Activated T-cell treated with anti-CD3 and anti-CD28 coated beads, Interleukin-2, amount 50 U/mL, for 48 hours (primary cell): ENCODE results near the gene PIP5KL1.

ENCODE experiments used
- DNase-seq, 2 experiments: peaks; one replicate each; pipeline ENCODE4 v3.0.0-alpha.2; 2020

PIP5KL1 gene, protein sequence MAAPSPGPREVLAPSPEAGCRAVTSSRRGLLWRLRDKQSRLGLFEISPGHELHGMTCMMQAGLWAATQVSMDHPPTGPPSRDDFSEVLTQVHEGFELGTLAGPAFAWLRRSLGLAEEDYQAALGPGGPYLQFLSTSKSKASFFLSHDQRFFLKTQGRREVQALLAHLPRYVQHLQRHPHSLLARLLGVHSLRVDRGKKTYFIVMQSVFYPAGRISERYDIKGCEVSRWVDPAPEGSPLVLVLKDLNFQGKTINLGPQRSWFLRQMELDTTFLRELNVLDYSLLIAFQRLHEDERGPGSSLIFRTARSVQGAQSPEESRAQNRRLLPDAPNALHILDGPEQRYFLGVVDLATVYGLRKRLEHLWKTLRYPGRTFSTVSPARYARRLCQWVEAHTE

DNA sequence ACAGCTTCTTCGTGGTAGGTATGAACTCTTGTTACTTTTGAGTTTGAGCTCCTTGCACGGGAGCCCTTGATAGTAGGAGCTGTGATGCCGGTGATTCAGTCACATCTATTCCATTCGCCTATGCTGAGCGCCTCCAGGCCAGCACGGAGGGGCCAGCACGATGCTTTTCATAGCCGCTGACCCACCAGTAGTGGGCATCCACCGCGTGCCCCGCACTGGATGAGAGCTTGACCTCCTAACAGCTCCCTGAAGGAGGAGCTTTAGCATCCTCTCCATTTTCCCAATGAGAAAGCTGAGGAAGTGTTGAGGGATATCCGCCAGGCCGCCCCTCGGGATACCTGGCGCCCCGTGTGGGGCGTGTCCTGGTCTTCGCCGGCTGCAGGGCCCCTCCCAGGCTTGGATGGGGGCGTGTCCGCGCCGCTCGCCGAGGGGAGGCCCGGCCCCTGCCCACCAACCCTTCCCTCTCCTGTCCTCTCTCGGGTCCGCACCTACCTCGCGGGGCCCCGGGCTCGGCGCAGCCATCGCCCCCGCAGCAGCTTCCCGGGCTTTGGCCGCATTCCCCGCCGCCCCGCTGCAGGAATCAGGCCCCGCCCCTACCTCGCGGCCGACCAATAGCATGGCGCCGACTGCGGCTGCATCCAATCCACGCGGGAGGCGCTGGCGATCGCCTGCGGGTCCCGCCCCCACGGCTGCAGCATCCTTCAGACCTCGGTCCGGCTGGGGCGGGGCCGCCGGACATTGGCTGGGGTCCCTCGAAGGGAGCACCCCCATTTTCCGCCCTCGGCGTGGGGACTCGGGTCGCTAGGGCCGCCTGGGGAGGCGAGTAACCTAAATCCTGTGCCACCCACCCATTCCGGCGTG is at the start of gene PIP5KL1:
TSS of gene PIP5KL1 (minus strand) at position 547 of the 861 bp plus-strand sequence. CDS start at position 522, 25 bp downstream.
- DNase-seq, result peak; percentile 82 to 86

DNA sequence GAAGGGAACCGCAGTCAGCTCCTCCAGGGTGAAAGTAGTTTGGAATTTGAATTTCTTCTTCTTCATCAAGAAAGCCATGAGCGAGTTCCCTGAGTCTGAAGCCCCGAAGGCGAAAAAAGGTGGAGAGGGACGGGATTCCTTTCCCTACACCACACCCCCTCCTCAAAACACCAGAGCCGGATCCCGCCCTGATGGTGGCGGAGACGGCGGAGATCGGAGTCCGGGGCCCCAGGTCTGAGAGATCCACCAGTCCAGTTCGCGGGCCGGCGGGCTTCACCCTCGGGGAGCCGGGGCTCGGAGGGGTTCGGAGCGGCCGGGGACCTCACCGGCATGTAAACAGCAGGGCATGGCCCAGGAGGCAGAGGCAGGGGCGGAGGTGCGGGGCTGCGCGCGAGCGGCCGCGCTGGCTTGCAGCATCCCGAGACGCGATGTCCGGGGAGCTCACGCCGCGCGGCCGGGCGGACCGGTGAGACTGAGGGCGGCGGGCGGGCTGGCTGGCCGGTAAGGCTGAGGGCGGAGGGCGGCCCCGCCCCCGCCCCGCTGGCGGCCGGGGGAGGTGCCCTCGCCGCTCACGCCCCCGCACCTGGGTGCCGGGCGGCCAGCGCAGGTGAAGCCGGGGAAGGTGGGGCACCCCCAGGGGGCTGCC is 49.6 kb upstream of the PIP5KL1 start:
- peak in 1 of 2 experiments; percentile 56 for DNase-seq

DNA sequence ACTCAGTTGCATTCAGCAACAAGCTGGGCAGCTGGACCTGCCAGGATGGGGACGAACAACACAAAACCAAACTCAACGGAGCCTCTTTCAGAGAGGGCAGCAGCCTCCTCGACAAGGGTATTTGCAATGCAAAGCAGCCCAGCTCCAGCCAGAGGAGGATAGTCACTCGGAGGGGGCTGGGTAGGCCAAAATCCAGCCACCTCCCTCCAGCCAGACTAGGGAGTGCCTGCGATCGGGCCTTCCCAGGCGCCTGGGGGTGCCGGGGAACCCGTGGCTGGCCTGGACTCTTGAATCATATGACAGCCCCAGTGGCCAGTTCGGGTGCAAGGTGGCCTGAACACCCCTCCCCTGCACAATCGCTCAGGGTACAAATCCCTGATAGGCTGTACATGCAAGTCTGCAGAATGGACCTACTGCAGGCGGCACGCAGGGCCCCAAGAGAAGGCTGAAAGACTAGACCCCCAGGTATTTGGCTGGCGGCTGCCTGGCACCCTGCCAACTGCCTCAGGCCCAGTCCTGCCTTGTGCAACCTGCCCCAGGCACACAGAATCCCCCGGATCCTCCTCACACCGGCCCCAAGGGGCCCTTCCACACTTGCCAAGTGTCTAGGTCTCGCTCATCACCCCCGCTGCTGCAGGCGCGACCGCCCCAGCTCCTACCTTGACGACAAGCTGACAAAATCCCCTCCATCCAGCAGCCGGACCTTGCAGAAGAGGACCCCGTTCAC is 48.9 kb upstream of the PIP5KL1 start:
- DNase-seq, result peak; percentile 61 to 68

DNA sequence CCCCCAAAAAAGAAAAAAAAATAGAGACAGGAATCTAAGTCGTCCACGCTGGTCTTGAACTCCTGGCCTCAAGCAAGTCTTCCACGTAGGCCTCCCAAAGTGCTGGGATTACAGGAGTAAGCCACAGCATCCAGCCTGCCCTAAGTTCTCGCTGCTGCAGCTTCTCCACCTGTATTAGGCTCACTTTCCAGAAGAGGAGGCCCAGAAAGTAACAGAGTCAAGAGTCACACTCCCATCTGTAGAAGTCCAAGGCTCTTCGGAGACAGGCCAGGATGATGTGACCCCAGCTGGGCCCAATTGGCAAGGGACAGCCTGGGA is 48.4 kb upstream of the PIP5KL1 start:
- DNase-seq, result no peak

DNA sequence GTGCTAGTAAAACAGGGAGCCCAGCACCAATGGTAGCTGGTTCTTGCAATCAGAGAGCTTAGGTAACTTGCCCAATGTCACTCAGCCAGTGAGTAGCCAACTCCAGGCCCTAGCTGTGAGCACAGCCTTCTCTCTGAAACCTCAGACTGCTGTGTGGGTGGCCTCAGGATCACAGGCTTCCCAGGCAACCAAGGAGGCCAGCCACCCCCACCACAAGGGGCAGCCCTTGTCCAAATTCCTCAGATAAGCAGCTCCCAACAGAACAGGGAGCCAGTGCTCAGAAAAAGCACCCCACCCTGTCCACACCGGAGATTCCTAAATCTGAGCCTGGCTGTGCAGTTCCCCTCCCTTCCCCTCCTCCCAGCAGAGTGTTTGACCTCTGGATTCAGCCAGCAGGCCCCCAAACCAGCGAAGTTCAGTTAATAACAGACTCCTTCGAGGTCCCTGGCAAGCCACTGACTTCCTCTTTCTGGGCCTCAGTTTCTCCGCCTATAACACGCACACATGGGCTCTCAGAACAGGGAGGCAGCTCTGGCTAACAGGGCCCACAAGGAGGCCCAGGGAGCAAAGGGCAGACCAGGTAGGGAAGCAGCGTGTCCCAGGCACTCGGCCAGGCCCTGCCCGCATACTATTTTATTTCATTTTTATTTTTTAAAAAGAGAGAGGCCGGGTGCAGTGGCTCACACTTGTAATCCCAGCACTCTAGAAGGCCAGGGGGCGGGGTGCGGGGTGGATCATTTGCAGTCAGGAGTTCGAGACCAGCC is 47.5 kb upstream of the PIP5KL1 start:
- DNase-seq, result peak; percentile 45 to 52

DNA sequence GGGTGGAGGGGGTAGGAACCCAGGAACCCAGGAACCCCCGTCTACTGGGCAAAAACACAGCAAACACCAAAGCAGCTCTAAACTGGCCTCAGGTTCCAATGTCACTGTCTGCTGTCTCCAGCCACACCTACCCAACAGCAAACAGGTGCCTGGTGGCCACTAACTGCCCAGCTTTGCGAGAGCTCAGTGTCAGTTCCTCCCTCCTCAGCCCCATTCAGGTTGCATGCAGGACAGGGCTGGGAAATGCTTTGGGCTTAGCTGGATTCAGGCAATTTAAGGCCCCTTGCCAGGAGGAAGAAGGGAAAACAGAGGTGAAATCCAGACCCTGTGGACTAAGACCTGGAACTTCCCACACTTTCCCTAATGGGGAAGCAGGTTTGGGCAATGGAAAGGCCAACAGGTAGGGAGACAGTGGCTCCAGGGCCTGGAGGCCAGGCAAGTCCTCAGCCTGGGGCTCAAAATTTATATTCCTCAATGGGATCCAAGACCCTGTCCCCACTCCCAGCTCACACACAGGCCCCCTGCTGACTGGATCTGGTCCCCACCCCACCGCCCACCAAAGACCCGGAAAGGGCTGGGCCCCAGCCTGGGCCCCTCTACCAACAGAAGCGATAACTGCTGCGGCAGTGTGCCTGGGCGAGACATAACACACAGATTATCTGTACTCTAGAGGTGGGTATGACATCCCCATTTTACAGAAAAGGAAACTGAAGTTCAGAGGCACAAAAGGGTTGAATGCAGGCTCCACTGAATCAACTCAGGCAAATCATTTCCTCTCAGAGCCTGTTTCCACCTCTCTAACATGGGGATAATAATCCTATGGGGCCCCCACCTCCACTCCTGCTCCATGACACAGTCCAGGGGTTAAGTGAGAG is 46.7 kb upstream of the PIP5KL1 start:
- DNase-seq, result peak; percentile 55 to 60

DNA sequence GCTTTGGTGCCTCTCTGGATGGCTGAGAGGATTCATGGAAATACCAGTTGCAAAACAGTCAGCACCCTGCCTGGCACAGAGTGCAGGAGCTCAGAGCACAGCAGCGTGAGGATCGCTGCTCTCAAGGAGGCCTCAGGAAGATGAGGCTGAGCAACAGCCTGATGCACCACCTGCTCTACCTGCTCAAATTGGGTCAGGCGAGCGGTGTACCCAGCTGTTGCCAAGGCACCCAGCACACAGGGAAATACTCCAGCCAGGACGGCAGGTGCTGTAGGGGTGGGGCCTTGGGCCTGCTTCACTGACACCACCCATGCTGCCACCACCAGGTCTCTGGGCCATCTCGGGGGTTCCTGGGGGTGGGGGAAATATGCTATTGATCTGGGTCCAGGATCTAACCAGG is 45.9 kb upstream of the PIP5KL1 start:
- DNase-seq, result peak in 1 of 2 experiments; percentile 36

DNA sequence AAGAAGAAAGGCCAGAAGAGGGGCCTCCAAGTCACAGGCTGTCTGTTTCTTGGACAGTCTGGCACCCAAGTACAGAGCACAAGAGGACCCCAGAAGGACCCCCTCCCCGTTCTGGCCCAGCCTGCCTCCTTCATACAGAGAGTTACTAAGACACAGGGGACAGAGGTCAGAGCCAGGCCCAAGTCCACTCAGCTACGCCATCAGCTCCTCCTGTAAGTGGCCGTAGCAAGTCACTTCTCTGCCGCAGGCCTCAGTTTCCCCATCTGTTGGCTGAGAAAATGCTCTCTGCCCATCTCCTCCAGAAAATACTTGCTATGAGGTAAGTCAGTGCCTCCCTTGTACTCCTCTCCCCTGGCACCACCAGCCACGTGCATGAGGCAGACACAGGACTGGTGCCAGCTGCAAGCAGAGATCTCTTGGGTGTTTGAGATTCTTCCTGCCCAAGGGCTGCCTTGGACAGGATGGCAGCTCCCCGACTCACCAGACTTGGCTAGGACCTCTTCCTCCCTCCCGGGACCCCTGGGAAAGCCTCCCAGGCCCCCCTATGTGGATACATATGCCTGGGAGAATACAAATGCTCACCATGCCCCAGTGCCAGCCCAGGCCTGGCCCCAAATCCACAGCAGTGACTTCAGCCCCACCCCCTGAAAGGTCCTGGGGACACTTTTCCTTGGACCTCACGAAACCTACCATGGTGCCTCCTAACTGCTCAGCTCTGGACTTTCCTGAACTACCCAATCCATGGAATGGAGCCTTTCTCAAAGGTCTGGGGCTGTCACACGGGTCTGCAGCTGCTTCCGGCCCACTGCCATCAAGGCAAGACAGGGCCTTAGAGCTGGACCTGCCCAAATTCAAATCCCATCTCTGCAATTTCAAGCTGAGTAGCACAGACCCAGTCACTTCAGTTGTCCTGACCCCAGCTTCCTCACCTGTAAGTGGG is 45.1 kb upstream of the PIP5KL1 start:
- peak in 1 of 2 experiments; percentile 32 for DNase-seq

DNA sequence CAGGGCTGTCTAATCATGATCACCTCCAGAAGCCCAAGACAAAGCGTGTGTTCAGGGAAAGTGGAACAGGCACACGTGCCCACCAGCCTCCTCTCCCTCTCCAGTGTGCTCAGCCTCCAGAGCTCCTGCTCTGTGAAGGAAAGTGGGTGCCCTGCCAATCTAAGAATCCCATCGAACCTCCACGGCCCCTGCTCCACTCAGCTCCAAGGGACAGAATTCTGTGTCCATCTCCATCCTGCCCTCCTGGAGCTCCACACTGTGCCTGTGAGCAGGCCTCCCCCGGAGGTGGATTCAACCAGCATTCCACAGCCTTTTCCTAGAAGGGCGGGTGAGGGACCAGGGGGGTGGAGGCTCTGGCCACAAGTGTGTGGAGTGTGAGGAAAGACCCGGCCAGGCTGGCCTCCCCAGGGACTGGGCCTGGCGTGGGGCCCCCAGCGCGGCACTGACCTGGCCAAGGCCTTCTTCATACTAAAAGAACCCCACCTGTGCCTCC is 44.2 kb upstream of the PIP5KL1 start:
- peak in 1 of 2 experiments; percentile 37 for DNase-seq

DNA sequence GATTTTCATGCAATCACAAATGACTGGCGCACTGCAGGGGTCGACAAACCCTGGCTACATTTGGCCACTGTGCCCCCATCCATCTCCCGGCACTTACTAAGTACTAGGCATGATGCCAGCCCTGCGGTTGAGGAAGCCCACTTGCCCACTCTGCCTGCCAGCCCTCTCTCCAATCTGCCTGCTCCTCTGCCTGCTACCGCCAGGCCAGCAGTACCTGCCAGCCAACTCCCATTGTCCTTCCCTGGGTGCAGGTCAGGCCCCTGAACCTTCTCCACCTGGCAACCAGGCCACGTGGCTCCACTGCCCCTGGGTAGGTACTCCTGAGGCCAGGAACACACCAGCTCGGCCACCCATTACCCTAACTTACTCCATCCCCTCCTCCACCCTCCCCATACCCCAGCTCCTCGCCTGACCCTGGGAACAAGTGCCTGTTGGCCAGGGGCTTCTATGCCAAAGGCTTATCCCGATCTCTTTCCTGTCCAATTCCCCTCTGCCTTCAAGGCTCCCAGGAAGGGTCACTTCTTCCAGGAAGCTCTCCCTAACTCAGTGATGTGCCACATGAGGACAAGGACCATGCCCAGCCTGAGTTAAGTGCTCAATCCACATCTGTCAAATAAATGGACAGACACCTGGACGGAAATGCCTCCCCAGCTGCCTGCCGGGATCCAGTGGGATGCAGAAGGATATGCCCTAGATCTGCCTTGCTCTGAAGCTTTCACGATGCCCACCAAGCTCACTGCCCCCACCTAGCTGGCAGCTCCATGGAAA is 43.6 kb upstream of the PIP5KL1 start:
- DNase-seq, result peak; percentile 32 to 49

DNA sequence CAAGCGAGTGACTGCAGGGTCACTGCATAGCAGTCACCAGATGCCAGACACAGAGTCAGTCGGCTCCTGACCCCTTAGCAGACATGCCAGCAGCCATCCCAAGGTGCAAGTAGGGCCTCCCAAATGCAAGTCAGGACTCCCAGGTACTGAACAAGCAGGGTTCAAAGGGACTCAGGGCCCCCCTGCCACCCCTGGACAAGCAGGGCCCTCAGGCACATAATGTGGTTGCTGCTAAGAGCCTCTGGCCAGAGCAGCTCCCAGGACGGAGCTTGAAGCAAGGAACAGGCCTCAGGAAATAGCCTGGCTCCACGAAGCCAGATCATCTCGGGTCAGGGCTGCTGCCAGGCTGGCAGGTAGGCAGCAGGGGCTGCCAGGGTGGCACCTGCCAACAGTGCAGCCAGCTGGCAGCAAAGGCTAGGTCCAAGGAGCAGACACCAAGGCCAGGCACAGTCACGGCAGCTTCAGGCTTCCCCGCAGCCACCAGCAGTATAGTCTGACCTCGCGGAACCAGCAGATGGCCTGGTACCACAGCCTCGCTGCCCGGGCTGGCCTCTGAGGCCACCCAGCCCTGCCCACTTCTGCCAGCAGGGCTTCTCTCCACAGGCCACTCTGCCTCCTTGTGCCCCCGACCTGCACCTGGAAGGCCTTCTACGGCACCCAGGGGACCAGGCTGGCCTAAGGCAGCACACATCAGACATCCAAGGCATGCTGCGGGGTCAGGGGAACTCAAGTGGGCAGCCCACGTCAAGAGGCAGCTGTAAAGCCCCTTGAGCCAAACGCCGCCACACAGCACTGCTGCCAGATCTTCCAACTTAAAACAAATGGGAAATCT is 42.8 kb upstream of the PIP5KL1 start:
- peak; percentile 42 for DNase-seq

DNA sequence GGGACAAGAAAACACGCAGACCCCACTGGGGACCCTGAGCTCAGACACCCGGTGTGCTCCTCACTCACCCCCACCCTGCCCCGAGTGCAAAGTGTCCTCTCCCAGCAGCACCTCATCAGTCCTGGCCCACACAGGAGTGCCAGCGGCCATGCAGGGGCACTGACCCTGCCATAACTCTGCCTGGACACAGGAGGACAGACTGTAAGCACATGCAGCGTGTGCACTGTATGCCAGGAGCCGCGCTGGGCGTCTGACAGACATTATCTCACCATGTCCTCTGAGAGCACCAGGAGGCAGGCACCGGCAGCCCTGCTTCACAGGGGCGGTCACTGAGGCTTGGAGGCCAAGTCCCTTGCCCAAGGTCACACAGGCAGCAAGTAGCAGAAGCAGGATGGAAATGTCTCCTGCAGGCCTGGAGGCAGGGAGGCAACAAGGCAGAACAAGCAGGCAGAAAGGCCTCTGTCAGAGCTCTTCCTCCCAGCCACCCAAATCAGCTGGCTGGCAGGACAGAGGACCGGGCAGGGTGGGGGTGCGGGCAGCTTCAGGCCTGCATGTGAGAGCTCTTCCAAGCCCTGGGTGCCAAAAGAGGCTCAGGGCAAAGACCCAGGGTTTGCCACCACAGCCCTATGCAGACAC is 41.8 kb upstream of the PIP5KL1 start:
- DNase-seq, result peak in 1 of 2 experiments; percentile 30

DNA sequence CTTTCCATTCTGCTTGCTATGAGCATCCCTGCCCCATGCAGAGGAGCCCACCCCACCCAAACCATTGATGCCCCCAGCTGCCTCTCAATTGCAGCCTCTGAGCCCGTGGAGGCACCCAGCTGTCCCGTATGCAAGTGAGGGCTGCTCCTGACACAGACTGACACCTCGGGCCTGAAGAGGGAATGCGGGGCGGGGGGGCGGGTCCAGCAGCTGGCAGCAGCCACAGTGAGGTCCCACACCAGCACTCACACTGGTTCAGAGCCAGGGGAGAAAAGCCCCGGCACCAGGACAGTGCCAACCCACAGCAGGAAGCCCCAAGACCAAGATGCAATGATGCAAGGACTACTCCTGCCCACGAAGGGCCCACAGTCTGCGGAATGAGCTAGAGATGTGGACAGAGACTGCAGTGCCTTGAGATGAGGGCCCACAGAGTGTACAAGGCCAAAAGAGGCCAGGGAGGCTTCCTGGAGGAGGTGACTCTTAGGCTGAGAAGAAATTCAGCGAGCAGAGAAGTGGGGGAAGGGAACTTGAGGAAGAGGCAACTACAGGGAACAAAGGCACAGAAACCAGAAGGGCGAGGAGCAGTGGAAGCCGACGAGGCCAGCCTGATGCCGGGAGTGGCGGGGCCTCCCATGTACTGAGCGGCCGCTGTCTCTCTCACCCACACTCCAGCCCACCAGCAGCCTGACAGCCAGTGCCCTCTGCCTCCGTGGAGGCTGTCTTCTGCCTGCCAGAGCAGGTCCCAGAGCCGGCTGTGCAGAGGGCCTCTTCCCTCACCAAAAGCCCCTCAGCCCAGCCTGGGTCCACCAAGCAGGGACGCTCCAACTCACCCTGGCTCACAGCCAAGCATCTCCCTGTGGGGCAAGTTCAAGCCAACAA is 41.0 kb upstream of the PIP5KL1 start:
- peak in 1 of 2 experiments; percentile 59 for DNase-seq

DNA sequence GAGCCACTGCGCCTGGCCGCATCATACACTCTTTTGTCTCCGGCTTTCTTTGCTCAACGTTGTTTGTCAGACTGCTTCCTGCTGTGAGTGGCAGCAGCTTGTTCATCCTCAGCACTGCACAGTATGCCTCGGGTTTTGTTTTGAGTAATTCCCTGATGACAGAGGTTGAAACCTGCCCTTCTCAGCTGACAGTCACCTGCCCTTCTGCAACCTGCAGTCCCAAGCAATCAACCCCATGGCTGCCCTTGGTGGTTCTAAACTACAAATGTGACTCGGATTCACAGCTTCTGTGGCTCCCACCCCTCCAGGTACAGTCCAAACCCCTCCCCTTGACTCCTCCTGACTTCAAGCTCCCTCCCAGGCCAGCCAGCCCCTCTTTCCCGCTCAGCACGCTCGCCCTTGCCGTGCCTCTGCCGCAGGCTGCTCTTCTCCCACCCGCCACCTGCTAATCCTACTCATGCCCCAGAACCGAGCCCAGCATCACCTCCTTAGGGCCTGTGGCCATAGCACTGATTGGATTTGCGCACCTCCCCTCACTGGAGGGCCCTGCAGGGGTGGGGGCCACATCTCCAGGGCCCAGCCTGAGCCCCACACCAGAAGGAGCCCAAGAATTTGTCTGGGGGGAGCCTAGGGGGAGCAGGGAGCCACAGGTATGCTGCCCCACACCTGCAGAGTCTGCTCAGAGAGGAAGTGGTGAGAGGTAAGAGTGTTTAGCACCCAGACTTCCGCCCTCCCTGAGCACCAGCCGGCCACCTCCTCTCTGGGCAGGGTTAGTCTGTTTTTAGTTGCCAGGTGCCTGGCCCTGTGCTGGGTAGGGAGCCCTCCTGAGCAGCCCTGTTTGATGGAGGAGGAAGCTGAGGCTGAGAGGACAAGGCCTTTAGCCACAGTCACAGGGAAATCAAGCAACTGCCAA is 40.1 kb upstream of the PIP5KL1 start:
- DNase-seq, result peak; percentile 80 to 81
